GM18498 (cell line): Measurements from ENCODE around the gene TBC1D12.
A peak's percentile ranks its signal among the peaks of the same experiment; 100 is the strongest.
"Not testable (repeated sequence)": the region's sequence is repeated elsewhere in the genome, so short reads cannot be mapped to it uniquely, and the experiment has no call there.

Experiments used
- ATAC-seq: cut with Tn5 transposase; IDR thresholded peaks from one replicate; pipeline ENCODE4 v1.9.1; 2021; ENCODE audit warnings: mild to moderate bottlenecking, moderate library complexity; ENCODE audit not compliant: unreplicated experiment

Gene TBC1D12

GRCh38 chr10:94533027-94533426, 130.7 kb downstream of the TBC1D12 start:
- no peak for ATAC-seq

GRCh38 chr10:94542282-94542681, 139.9 kb downstream of the TBC1D12 start:
- ATAC-seq = not testable (repeated sequence)

DNA sequence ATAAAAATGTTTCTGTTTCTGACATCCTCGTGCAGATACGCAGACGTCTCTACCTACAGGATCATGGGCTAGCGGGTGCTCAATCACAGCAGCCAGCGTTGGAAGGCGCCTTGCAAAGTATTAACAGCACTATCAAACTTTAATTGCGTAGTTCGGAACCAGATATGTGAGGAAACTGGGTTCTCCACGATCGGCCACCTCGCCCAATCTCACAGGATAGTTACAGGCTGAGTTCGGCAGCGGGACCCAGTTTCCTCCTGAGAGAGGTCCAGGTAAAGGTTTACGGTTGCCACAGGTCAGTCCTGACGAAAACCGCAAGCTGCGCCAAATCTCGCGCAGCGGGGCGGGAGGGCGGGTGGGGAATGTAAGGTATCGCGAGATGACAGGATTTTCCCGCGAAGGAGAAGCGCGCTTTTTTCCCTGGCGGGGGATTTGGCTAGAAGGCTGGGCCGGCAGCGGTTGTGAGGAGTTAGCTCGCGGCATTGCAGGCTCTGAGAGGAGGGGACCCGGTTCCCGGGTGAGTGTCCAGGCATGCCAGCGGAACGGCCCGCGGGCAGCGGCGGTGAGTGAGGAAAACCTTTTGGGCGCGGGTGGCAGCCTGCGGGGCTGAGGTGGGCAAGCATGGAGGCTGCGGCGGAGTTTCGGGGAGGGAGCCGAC, 143.2 kb downstream of the TBC1D12 start, which contains the start of gene HELLS:
HELLS (plus strand) TSS at position 398 of the 658 bp plus-strand sequence; CDS start at position 532, 134 bp downstream.
- peak; percentile 83 for ATAC-seq

DNA sequence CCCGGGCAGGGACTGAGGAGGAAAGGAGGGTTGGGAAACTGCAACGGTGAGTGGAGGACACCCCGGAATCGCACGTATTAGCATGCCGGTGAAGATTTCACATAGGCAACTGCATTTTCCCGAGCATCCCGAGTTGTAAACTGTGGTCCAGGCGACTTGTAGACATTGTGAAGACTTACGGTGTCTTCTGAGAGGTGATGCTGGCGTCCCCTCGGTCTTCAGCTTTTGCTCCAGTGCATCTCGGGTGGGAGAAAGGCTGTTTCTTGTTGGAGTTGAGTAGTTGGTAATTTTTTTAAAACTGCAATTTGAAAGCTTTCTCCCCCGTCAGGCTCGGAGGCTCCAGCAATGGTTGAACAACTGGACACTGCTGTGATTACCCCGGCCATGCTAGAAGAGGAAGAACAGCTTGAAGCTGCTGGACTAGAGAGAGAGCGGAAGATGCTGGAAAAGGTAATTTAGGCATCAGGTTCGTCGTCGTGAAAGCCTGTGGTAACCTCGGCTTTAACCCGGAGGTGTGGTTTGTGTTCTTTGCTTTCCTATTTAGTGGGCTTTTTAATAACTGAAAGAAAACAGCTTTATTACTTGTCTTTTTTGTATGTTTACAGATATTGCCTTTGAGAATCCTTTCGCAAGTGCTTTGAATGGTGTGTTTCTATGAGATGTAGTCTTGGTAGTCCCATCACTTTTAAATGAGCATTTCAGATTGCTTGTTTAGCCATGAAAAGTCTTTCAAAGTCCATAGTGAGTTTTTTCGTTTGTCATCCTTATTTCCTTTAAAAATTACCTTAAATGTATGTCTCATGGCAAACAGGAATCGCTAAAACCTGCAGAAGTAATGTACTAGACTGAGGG, 143.9 kb downstream of the TBC1D12 start:
- ATAC-seq = peak; percentile 20

GRCh38 chr10:94546901-94547185, 144.5 kb downstream of the TBC1D12 start:
- ATAC-seq = no peak

DNA sequence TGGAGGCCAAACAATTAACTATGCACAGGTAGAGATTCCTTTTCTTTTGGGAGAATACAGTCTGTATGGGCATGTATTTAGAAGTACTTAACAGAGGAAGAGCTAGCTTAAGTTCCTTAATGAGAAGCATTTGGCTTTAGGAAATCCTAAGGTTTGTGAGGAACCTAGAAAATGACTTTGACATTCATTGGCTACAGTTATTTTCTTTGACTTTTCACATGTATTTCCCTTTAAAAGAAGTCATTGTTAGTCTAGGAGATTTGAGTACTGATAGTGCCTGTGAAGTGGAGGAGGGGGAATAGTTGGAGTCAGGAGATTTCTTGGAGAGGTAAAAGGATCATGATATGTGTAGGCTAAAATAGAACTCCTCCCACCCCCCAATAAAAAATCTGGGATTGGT, 146.9 kb downstream of the TBC1D12 start:
- ATAC-seq = no peak

GRCh38 chr10:94567714-94568307, 165.5 kb downstream of the TBC1D12 start:
- not testable (repeated sequence) for ATAC-seq

DNA sequence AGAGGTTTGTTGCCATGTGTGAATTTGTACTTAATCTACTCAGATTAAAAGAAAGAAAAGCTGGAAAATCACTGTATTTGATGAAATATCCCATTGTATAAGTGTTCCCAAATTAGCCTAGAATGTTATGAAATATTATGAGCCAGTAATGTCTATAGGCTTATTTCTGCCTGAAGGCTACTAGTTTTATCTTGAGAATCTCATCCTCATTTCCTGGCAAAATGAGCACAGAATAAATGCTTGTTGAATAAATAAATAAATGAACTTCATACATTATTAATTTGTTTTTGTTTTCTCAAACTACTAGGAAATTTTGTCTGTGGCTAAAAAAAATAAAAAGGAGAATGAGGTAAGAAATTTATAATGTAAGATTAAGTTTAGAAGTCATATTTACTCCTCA, 168.7 kb downstream of the TBC1D12 start:
- no peak for ATAC-seq

GRCh38 chr10:94571528-94571927, 169.2 kb downstream of the TBC1D12 start:
- ATAC-seq = no peak

GRCh38 chr10:94578790-94579189, 176.4 kb downstream of the TBC1D12 start:
- ATAC-seq = no peak

DNA sequence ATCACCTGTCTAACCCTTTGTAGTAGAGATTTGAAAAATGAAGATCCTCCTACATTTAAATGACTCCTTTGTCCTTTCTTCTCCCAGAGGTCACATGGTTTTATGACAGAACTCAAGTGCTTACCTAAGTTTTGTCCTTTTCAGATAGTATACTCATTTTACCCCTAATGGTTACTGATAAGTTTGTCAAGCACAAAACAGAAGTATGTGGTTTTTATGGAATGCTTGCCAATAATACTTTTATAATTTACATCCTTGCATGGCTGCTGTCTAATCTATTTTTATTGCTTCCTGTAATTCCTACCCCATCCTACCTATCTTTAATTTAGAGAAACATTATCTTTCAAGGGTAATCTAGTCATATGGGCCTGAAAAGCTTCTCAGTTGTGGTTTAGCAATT, 180.8 kb downstream of the TBC1D12 start:
- no peak for ATAC-seq
